ENCODE measurements around the gene DNAJA4.

The DNAJA4 gene

DNA sequence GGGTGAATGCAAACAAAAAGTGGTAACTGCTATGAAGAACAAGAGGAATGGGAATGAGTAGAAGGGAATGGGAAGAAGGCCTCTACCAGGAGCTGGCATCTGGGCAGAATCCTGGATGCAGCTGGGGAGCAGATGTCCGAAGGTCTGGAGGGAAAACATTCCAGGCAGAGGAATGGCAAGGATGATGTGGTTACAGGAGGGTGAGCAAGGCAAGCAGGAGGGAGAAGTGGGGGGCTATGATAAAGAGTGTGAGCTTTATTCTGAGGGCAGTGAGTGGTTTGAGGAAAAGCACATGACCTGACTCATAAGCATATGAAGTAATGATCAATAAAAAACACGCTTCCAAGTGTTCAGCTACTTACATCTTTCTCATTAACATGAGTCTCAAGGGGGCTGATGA is 18.0 kb downstream of the DNAJA4 start:
- DNase-seq: no peak

DNA sequence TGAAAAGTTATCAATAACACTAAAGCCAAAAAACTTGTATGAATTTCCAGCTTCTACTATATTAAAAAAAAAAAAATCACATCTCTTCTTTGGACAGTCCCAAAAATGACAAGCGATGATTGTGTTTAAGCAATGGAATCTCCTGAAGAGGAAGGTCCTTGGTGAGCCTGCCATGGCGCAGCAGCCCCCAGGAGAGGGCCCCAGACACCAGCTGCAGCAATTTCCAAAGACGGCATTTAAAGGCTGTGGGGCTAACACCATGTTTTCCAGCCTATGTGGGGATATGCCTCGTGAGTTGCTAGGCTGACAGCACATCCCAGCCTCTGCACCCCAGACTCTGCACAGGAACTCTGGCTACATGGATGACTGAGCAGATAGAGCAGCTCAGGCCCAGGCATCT is 20.4 kb downstream of the DNAJA4 start:
- DNase-seq: no peak

DNA sequence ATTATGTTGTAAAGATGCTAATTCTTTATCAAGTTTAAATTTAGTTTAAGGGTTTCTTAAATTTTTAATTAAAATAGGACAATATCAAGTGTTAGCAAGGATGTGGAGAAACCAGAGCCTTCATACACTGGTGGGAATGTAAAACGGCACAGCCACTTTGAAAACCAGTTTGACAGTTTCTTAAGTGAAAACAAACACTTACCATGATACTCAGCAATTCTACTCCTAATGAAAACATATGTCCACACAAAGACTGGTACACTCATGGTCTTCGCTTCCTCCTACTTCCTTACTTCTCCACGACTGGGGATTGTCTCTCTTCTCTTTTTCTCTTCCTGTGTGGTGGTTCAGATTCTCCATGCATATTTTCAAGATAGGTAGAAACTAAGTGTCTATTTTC is 25.9 kb downstream of the DNAJA4 start:
- no peak for DNase-seq

DNA sequence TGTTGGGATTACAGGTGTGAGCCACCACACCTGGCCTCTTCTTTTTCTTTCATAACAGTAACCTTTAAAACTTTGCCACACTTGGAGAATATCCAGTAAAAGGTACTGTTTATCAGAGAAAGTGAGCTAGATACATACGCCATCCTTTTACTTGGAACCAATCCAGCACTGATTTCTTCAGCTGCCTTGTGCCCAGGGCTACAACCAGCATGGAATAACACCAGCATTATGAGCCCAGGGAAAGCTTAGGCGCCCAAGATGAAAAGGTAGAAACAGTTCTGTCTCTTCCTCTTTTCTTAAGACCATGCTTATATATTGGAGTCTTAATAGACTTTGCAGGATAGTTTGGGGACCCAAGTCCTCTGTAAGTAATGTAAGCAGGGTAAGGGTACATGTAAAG is 26.7 kb downstream of the DNAJA4 start:
- no peak for DNase-seq

DNA sequence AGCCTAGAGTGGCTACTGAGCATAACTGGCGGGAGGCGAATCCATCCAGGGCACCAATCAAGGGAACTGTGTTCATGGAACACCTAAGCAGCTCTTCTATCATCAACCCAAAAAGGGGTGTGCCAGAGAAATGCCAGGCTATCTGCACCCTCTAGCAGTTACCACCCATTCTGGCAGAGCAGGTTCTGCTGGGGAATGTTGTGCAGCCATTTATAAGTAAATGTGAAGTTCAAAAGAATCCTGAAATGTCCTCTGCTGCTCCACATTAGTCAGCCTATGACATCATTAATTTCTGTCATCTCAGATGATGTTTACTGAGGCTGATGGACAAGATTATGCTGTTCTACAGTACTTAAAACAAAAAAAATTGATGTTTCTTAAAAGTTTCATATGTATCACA is 27.3 kb downstream of the DNAJA4 start:
- DNase-seq: no peak

DNA sequence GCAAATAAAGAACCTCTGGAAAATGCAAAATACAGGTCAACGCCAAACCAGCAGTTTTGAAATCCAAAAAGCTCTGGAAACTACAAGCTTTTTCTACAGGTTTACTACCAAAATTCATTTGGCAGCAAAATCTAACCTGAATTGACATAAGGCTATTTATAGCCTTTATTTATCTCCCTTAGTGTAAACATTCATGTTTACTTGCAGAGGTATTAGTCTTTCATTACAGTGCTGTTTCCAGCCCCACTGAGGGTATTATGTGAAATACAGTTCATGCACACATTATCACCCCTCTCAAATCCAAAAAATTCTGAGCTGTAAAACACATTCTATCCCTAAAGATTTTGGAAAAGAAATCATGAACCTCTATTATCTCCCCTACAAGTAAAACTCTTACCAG is 27.9 kb downstream of the DNAJA4 start:
- DNase-seq: no peak

DNA sequence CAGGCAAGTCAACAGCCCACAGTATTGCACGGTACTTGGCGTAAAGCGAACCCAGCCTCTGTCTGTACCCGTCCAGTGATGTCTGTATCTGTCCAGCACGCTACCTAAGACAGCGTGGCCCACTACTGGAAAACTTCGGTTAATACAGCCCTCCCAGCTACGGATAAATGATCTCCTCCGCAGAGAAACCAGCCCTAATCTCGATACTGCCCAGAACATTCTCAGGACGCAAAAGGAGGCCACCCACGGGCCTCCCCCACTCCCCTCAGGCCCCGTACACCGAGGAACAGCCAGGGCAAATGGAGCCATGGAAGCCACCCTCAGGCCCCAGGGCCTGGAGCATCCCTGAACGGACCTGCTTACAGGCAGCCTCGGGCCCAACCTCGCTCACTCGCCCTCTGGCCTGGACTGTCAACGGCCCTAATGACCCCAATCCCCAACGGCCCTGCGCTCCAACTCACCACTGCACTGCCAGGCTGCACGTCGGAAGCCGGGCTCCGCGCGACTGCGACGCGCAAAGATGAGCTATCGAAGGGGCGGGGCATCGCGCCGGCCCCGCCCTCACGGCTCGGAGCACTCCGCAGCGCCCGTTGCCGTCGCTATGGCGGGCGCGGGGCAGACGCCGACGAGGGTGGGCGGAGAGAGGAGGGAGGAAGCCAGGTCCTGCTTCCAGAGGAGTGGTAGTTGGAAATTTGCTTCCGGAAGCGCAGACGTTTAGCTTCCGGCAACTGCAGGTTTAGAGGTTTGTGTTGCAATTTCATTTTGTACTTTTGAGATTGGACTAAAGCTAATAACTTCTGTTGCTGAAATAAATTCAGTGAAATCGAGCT is 35.0 kb downstream of the DNAJA4 start, which contains the start of gene SKIC8:
Gene SKIC8 (minus strand): TSS at position 509 of the 830 bp plus-strand sequence. CDS start 3,923 bp downstream, outside the sequence.
- peak; percentile 85 to 88 for DNase-seq

DNA sequence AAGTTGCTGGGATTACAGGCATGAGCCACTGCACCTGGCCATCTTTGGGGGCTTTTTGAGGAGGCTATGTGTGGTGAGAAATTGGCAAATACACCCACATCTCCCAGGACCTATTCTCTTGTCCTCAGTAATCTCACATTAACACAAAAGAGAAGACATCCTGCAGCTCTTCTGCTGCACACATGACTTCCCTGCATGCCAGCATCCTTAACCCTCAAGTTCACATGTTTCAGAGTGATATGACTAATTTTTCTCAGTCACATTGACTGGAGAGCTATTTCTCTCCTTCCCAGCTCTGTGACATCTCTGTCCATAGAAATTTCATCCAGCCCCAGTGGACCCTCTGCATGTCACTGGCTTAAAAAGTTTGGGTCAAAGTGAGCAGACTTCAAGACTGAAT is 37.0 kb downstream of the DNAJA4 start:
- no peak for DNase-seq

DNA sequence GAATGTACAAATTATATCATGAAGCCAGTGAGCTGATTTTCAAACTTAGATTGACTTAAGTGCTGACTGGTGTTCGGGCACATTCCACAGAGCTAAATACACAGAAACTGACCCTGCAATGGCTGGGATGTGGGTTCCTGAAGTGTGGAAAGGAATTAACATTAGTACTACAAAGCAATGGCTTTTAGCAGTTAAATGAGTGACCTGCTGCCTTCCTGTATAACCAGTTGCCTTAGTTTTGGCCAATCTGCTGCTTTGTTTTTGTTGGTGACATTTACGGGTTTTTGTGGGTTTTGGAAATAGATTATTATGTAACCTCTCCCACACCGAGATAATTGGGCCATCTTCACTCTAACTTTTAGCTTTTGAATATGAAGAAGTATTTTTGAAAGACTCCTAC is 37.5 kb downstream of the DNAJA4 start:
- no peak for DNase-seq

DNA sequence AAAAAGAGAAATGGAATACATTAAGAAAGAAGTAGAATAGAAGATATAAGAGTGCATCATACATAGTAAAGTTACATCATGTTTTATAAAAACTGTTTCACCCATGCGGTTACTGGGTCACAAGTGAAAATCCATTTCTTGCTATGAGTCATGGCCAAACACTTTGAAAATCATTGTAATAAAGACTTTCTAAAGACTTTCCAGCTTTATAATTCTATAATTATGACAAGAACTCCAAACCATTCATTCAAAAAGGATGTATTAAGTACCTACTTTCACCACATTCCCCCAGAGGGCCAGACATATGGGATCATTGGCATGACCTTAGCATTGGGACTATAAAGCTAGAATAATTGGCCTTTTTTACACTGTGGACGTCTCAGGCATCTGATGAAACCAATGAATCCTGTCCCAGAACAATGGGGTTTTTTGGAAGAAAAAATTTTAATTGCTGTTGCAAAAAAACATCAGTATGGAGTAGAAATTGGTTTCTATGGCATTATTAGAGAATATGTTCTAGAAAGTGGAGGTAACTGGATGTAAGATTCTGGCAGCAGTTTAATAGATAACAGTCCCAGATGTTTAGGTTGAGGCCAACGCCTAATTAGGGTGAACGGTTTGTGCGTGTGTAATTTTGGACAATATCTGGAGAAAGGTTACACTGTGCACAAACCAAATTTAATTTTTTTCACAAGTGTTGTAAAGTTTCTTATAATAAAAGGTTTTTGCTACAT is 38.4 kb downstream of the DNAJA4 start:
- no peak for DNase-seq

DNA sequence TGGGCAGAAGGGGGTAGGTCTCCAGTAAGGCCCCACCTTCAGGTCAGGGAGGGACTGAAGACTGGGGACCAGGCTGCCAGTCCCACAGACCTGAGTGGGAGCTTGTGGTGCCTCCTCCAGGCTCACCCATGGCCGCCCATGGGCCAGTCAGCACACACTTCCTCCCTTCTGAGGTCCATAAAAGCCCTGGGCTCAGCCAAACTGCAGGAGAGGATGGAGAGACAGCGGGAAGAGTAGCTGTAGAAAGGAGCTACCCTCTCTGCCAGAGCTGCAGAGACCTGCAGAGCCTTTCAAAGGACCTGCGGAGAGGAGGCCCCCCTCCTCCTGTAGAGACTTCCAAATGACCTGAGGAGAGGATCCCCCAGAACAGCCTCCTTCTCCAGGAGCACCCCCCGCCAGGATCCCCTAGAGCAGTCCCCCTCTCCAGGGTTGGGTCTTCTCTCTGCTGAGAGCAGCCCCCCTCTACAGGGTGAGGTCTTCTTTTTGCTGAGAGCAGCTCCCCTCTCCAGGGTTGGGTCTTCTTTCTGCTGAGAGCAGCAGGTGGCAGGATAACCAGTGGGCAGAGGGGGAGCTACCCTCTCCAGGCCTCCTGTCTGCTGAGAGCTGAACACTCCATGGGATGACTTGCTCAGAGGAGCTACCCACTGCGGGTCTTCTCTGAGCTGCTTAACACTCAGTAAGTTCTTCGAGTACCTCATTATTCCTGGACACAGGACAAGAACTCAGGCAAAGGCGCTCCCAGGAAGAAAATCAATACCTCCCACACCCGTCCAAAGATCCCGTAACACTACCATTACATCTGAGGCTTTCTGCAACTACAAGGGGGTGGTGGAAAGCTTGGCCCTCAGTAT is 40.1 kb downstream of the DNAJA4 start:
- no peak for DNase-seq

DNA sequence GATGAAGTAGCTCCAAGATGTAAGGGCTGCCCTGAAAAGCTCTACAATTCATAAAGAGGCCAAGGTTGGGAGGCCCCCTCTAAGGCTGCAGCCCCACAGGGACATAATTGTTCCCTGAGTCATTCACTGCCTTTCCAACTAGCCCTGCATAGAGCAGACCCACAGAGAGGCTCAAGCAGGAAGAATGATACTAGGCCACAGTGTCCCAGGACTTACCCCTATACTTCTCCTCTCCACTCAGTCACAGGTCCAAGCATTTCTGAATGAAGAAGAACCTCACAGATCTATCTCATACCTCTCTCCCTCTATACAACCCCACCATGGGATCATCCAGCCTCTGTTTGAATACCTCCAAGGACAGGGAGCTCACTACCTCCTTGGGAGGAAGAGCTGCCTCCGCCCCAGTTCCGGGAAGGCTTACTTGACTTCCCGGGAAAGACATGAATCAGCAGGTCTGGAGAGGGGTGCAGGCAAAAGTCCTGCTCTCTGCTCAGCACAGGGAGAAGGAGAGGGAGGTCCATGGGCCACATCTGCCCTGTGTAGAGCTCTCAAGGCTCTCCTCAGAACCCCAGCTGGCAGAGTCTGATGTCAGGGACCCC is 41.9 kb downstream of the DNAJA4 start:
- no peak for DNase-seq

DNA sequence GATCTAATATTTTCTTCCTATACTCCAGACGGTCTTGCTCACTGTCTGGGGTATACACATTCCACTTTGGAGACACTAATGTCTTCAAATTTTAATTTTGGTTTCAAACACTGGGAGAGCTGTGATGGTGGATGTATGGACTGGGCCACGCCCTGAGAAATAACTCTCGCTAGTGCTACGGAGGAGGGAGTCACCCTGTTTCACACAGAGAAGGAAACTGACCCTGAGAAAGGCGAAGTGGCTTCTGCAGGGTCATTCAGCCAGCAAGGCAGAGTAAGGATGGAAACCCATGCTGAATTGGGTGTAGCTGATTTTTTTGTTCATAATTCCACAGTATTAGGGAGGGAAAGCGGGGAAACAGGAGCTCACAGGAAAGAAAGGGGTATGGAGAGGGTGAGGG is 43.6 kb downstream of the DNAJA4 start:
- DNase-seq: no peak

DNA sequence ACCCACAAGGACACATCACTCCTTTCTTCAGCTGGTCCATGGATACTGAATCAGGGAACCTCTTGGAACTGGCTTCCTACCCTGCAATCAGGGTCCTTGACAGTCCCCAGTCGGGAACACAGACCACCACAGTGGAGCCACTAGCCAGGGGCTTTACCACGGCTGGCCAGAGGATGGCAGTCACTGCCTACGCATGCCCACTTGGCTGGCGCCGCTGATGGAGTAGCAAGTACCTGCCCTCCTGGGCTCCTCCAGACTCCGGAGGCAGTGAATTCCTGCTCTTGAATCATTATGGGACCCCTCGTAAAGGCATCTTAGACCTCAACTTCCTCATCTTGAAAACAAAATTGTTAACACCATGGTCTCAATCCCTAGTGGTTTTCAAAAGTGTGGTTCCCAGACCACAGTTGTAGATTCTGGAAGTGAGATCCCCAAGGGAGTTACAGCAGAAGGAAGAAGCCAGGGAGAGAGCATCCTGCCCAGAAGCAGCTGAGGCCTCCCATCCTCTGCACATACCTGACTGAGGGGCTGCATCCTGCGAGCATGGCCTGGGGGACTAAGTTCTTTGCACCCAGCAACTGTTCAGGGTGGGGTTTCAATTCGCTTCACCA is 44.2 kb downstream of the DNAJA4 start:
- DNase-seq: peak; percentile 12 to 25

DNA sequence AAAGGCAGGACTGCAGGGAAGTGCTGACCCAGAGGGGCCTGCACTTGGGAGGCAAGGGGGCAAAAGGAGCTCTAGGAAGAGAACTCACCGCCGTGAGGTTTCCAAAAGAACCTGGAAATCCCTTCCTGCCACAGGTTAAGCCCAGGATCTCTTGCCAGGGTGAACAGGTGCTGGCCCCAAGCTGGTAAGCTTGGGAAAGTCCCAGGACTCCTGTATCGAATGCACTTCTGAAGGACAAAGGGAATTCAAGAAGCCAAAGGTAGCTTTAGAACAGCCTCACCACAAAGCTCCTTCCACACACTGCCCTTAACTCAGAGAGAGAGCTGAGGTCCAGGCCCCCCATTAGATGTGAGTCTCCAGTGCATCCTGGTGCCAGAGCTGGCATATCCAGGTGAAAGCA is 46.9 kb downstream of the DNAJA4 start:
- no peak for DNase-seq

DNA sequence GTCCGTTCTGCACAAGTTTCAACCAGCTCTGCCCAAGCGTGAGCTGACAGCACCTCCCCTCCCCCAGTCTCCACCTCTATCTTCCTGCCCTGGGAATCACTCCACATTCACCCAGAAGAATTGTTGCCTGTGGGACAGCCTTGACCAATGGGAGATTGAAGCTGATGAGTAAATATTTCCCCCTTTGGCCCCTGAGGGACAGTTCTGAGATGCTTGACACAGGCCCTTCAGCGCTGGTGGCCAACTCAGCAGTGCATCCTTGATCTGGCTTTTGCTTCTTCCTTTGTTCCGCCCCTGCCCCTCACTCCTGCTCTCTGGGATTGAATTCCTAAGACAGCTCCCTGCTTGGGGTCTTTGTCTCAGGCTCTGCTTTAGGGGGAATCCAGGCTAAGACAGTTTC is 48.2 kb downstream of the DNAJA4 start:
- DNase-seq: no peak

DNA sequence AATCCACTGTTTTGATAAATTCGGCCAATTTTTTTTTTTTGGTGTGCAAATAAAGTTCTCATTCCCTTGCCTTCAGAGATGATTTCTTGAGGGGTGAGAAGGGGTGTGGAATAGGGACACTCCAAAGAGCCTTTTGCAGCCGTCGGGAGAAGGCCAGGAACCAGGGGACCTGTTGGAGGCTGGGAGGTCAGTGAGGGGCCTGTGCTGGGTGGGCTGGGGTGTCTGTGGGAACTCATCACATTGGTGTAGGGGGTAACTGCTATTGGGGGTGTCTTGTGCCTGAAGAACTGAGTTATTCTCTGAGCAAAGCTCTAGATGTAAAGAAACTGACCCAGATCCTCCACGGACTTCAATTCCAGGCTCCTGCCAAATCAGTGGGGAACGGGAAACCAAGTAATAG is 48.6 kb downstream of the DNAJA4 start:
- no peak for DNase-seq

DNA sequence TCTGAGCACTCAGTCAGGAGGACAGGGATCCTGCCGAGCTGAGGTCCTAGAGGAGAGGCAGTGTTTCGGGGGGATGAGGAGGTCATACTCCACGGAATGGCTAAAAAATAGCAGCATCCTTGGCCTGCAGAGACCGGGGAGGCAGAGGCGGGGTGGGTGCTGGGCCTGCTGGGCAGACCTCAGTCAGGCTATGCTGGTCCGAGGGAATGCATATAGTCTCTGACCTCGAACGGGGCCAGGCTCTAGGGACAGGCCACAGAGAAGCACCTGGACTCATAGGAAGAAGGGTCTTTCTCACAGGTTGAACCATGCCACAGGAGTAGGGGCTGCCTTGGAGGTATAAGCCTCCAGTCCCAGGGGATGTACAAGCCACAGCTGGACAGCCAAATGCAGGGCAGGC is 49.0 kb downstream of the DNAJA4 start:
- DNase-seq: no peak

DNA sequence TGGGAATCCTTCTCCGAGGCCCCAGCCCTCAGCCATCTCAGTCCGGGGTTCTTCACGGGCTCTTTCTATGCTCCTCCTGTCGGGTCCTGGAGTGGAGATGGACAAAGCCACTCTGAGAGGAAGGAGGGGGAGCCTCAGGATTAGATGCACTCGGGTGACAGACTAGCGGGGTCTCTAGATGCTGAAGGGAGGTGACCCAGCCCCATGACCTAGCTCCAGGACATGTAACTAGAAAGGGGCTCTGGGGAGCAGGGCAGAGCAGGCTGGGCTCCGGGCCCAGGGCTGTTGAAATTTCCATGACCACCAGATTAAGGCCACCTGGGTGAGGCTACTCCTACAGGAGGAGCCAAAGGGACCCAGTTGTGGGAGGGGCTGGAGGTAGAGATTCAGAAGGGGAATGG is 49.8 kb downstream of the DNAJA4 start:
- no peak for DNase-seq

DNA sequence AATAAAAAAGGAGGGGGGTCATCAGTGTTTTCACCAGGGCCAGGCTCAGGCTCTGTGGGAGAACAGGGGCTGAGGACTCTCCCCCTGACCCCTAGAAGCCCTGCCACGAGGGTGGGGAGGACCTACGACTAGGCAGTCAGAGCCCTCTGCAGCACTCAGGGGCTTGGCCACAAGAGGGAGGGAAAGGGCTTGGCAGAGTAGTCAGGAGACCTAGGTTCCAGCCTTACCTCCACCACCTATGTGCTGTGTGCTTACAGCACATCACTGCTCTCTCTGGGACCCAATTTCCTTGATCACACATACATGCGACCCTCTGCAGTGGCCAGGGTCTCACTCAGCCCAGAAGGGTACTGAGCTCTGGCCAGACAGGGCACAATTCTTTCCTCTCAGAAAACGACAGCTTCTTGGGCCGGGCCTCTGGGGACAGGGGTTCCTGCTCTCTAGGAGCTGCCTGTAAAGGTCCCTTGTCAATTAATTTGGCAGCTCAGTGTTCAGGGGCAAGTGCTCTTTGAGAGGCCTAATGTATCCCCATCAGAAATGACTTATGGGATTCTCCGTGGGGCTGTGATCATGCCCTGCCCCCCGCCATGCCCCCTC is 51.4 kb downstream of the DNAJA4 start:
- DNase-seq: no peak

DNA sequence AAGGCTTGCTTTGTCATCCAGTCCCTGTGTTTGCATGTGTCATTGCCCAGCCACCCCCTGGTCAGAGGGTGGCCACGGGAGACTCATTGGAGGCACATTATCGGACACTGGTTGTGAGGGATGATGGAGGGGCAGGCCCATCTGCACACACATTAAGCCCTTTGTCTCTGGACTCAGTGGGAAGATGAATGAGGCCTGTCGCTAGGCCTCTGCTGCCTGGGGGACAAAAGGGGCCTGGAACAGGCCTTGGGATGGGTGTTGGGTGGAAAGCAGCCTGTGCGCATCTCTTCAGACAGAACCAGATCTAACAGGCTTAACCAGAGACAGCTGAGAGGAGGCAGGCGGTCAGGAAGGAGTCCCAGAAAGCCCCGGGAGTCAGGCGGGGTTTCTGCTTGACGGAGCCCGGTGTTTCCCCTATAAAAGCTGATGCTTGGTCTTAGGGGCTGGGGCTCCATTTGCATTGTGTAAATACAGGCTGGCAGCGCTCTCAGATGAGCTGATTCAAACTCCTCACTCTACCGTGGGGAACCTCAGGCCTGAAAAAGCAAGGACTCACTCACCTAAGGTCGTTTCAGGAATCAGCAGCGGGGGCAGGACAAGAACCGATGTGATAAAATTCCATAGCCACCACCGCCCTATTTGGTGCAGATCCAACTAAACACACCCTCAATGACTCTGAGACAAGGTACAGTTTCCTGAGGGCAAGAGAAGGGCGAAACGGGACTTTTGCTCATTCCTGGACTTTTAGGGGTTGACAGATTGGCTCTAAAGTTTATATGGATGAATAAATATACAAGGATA is 52.1 kb downstream of the DNAJA4 start:
- DNase-seq: no peak
